Loucy (cell line): ENCODE measurements around the gene PM20D1.

Experiments
- H2AFZ ChIP-seq: fragments of 200-600 bp; sonication (generic); 2 replicates; pipeline ENCODE4 v1.6.0; 2016; ENCODE audit warnings: antibody characterized with exemption, mild to moderate bottlenecking, low read length, moderate library complexity
- H3F3A ChIP-seq: fragments of 200-600 bp; 2 replicates; pipeline ENCODE4 v1.6.0; 2016; ENCODE audit warnings: antibody characterized with exemption, low read depth, mild to moderate bottlenecking
- H3K27me3 ChIP-seq: fragments of 200-600 bp; sonication (generic); 2 replicates; pipeline ENCODE4 v1.6.1; 2014; ENCODE audit warnings: low read length, mild to moderate bottlenecking; ENCODE audit not compliant: insufficient read depth, poor library complexity, severe bottlenecking
- H3K36me3 ChIP-seq: fragments of 200-600 bp; sonication (generic); 2 replicates; pipeline ENCODE4 v1.6.1; 2016; ENCODE audit warnings: low read length; ENCODE audit not compliant: insufficient read depth
- H3K4me1 ChIP-seq: fragments of 200-600 bp; sonication (generic); 2 replicates; pipeline ENCODE4 v1.5.1; 2014; ENCODE audit warnings: low read length, mild to moderate bottlenecking; ENCODE audit not compliant: insufficient read depth, poor library complexity, severe bottlenecking
- H3K4me2 ChIP-seq: fragments of 200-600 bp; sonication (generic); 2 replicates; pipeline ENCODE4 v1.6.0; 2014; ENCODE audit warnings: antibody characterized with exemption, low read length, low read depth, mild to moderate bottlenecking; ENCODE audit not compliant: poor library complexity, severe bottlenecking
- H3K4me3 ChIP-seq: fragments of 200-600 bp; sonication (generic); 2 replicates; pipeline ENCODE4 v1.5.1; 2014; ENCODE audit warnings: low read length, mild to moderate bottlenecking, mixed read lengths; ENCODE audit not compliant: poor library complexity, severe bottlenecking
- H3K79me2 ChIP-seq: fragments of 200-600 bp; sonication (generic); 2 replicates; pipeline ENCODE4 v1.6.1; 2014; ENCODE audit warnings: low read length; ENCODE audit not compliant: insufficient read depth
- H3K9ac ChIP-seq: fragments of 200-600 bp; sonication (generic); 2 replicates; pipeline ENCODE4 v1.6.0; 2014; ENCODE audit warnings: mild to moderate bottlenecking, low read depth, low read length, moderate library complexity; ENCODE audit not compliant: poor library complexity, severe bottlenecking
- H3K9me2 ChIP-seq: fragments of 200-600 bp; sonication (generic); replicated peaks from 2 replicates; pipeline ENCODE4 v1.6.1; 2016; ENCODE audit warnings: low read depth, low read length, mixed read lengths
- H3K9me3 ChIP-seq: fragments of 200-600 bp; sonication (generic); 2 replicates; pipeline ENCODE4 v1.6.1; 2014; ENCODE audit warnings: mild to moderate bottlenecking, antibody characterized with exemption, low read length, low read depth; ENCODE audit not compliant: insufficient read depth
- H4K20me1 ChIP-seq: fragments of 200-600 bp; sonication (generic); 2 replicates; pipeline ENCODE4 v1.6.0; 2014; ENCODE audit warnings: antibody characterized with exemption, low read length, mild to moderate bottlenecking; ENCODE audit not compliant: insufficient read depth, poor library complexity, severe bottlenecking
- EZH2phosphoT487 ChIP-seq: fragments of 200-600 bp; IDR thresholded peaks from 2 replicates; pipeline ENCODE4 v1.6.1; 2018; ENCODE audit warnings: antibody characterized with exemption, mild to moderate bottlenecking, moderate library complexity, borderline replicate concordance
- TF ChIP-seq, protein P1 (sequence below): fragments of 200-600 bp; sonication (generic); conservative IDR thresholded peaks from 2 replicates; pipeline ENCODE4 v1.5.1; 2014; ENCODE audit warnings: mild to moderate bottlenecking, antibody characterized with exemption, low read length

Gene PM20D1

DNA sequence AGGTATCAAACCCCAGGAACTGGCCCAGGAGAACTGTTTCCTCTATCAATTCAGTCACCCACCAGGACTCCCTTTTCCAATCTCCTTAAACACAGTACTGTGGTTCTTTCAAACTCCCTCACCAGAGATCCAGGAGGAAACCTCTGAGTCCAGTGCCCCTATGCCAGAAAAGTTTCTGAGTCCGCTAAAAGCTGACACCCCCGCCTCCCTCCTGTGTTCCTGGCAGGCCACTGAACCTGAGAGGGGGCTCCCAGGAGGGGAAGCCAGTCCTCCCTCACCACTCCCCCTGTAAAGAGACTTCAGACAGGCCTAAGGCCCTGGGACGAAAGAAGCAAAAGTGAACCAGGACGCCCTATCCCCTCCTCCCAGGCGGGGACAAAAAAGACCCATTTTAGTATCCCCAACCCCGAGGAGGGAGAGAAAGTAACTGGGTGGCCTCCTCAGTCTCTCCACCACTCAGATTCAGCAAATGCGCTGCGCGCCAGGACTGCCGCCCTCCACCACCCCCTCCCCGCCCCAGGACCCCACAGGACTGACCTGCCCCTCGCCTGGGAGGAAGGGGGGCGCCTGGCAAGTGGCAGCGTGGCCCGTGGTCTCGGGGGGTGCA lies 37.6 kb downstream of the PM20D1 start:
- Histone ChIP-seq H3K4me3 (peak overlapping the region; percentile 87), H3K4me1 (peaks cover 57% of the 10 kb centered on the region), H3F3A (no peaks in the 10 kb centered on the region), H3K27me3 (no peaks in the 10 kb centered on the region), H3K9me2 (no peaks in the 10 kb centered on the region), H2AFZ (peak overlapping the region; percentile 91), H3K79me2 (peaks cover 54% of the 10 kb centered on the region), H3K4me2 (peak overlapping the region; percentile 96), H4K20me1 (peaks cover 36% of the 10 kb centered on the region), H3K9ac (peak overlapping the region; percentile 87), H3K9me3 (no peaks in the 10 kb centered on the region), H3K36me3 (no peaks in the 10 kb centered on the region)
- TF ChIP-seq, protein P1, sequence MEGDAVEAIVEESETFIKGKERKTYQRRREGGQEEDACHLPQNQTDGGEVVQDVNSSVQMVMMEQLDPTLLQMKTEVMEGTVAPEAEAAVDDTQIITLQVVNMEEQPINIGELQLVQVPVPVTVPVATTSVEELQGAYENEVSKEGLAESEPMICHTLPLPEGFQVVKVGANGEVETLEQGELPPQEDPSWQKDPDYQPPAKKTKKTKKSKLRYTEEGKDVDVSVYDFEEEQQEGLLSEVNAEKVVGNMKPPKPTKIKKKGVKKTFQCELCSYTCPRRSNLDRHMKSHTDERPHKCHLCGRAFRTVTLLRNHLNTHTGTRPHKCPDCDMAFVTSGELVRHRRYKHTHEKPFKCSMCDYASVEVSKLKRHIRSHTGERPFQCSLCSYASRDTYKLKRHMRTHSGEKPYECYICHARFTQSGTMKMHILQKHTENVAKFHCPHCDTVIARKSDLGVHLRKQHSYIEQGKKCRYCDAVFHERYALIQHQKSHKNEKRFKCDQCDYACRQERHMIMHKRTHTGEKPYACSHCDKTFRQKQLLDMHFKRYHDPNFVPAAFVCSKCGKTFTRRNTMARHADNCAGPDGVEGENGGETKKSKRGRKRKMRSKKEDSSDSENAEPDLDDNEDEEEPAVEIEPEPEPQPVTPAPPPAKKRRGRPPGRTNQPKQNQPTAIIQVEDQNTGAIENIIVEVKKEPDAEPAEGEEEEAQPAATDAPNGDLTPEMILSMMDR = no peak
- no peak for TF ChIP-seq EZH2phosphoT487

DNA sequence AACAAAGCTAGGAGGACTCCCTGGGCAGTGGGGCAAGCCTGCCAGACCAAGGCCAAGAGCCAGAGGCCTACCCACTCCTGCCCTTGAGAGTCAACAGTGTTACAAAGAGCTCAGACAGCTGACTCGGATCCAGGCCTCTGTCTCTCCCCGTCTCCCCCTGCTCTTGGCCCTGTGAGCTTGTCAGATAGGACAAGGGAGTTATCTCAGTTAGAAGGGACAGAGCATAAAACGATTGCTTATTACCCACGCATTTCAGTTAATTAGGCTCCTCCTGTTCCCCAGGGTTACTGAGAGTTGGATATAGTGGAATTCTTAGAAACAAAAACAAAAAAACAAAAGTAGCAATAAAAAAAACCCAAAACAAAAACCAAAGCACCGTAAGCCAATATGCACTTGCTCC lies 38.3 kb downstream of the PM20D1 start:
- no peak overlapping the region for H2AFZ ChIP-seq

DNA sequence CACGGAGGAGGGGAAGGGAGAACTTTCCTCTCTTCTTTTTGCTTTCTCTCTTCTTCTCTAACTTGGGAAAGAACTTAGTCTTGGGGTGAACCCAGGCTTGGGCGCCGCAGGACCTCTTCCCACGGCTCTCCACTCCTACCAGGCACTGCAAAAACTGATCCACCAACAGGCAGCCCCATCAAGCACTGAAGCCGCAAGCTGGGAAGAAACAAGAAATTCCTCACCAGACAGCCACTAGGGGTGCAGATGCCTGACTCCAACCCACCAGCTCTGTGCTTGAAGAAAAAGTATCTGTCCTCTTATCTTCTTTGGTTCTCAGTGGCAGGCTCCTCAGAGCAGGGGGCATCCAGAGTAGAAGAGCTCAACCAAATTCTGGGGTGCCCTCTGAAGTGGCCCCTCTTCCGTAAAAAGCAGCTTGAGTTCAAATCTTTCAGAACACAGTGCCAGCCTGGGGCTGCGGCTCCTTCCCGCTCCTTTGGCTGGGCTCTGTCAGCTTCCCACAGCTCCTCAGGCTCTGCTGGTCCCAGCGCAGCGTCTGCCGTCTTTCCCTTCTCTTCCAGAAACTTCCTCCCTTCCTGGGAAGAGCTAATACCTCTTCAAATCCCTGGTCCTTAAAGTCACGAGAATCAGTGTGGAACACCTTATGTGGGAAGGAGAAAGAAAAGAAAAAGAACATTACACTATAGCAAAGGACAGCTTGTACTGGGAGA lies 39.3 kb downstream of the PM20D1 start:
- Histone ChIP-seq H3K9me2 (no peaks in the 10 kb centered on the region), H4K20me1 (peaks cover 44% of the 10 kb centered on the region), H3K36me3 (no peaks in the 10 kb centered on the region), H3K27me3 (no peaks in the 10 kb centered on the region), H3K9me3 (no peaks in the 10 kb centered on the region), H3F3A (no peaks in the 10 kb centered on the region), H3K4me3 (peak overlapping the region; percentile 87), H3K4me2 (peak overlapping the region; percentile 96), H3K9ac (peak overlapping the region; percentile 44), H3K4me1 (peaks cover 73% of the 10 kb centered on the region), H2AFZ (no peak overlapping the region), H3K79me2 (peaks cover 71% of the 10 kb centered on the region)
- TF ChIP-seq, protein P1 = peak; percentile 57
- TF ChIP-seq EZH2phosphoT487 = no peak

More for the DNA sequence above, 38.3 kb downstream of the PM20D1 start:
- TF ChIP-seq EZH2phosphoT487 = no peak
- TF ChIP-seq, protein P1 = no peak
- Histone ChIP-seq H3K4me2 (peak overlapping the region; percentile 96), H3K36me3 (no peaks in the 10 kb centered on the region), H4K20me1 (peaks cover 36% of the 10 kb centered on the region), H3K9me3 (no peaks in the 10 kb centered on the region), H3K27me3 (no peaks in the 10 kb centered on the region), H3K4me3 (peak overlapping the region; percentile 87), H3F3A (no peaks in the 10 kb centered on the region), H3K9ac (peak overlapping the region; percentile 87), H3K4me1 (peaks cover 63% of the 10 kb centered on the region), H3K9me2 (no peaks in the 10 kb centered on the region), H3K79me2 (peaks cover 61% of the 10 kb centered on the region)
